Measurements from ENCODE around the gene SAMD1.

GRCh38 chr19:14059093-14059480 lies 31.5 kb downstream of the SAMD1 start:
- TF ChIP-seq CTCF (IDR thresholded peaks at IDR 0.05), result peak in 2 of 3 donors; percentile 10 to 46
- no peak for TF ChIP-seq POLR2A (IDR thresholded peaks at IDR 0.05)
- no peak for TF ChIP-seq POLR2AphosphoS5 (IDR thresholded peaks at IDR 0.05)

All from breast epithelium (tissue), 3 donors.